GM21526 (cell line): ENCODE measurements around the gene KRTAP10-5.
"Not testable (repeated sequence)": the region's sequence is repeated elsewhere in the genome, so short reads cannot be mapped to it uniquely, and the experiment has no call there.

Experiments
- ATAC-seq: cut with Tn5 transposase; IDR thresholded peaks from one replicate; pipeline ENCODE4 v1.9.1; 2021; ENCODE audit warnings: moderate library complexity; ENCODE audit not compliant: unreplicated experiment, low FRiP score

The KRTAP10-5 gene

GRCh38 chr21:44611551-44611950 is 31.1 kb upstream of the KRTAP10-5 start:
- ATAC-seq = no peak

GRCh38 chr21:44610157-44610843 is 29.9 kb upstream of the KRTAP10-5 start:
- not testable (repeated sequence) for ATAC-seq

DNA sequence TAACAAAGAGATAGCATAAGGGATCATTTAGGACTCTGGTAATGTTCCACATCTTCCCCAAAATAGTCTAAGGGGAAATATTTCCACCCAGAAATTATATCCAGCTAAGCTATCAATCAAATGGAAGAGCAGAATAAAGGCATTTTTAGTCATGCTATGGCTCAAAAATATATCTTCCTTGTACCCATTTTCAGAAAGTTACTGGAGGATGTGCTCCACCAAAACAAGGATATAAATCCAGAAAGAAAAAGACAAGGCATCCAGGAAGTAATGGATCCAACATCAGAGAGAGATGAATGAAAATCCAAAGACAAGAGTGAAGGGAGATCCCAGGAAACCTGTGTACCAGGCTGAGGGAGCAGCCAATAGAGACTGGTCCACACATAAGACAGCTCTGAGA is 28.8 kb upstream of the KRTAP10-5 start:
- ATAC-seq = no peak

DNA sequence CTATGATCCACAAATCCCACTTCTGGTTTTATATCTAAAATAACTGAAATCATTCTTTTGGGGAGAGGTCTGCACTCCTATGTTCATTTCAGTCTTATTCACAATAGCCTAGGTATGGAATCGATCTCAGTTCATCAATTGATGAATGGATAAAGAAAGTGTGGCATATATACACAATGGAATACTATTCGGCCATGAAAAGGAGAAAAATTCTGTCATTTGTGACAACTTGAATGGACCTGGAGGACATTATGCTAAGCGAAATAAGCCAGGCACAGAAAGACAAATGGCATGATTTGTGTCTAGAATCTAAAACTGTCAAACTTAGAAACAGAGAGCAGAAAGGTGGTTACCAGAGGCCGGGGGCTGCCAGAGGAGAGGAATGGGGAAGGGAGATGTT is 26.1 kb upstream of the KRTAP10-5 start:
- no peak for ATAC-seq

DNA sequence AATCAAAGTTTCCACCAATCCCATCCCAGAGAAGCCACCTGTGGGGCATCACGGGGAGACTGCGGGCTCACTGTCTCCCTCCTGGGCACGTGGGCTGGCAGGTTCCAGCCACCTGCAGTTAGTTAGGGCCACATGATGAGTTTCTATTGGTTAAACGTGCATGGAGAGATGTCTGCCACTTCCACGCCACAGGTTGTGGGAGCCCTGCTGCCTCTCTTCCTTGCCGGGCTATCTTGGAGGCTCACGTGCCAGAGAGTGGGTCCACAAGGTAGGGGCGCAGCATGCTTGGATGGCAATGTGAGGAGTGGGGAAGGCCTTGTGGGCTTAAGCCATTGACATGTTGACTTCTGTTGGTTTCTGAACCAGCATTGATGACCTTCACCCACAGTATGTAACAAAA is 23.5 kb upstream of the KRTAP10-5 start:
- no peak for ATAC-seq

- ATAC-seq = no peak
Measured at GRCh38 chr21:44603109-44603875, 22.9 kb upstream of the KRTAP10-5 start.

DNA sequence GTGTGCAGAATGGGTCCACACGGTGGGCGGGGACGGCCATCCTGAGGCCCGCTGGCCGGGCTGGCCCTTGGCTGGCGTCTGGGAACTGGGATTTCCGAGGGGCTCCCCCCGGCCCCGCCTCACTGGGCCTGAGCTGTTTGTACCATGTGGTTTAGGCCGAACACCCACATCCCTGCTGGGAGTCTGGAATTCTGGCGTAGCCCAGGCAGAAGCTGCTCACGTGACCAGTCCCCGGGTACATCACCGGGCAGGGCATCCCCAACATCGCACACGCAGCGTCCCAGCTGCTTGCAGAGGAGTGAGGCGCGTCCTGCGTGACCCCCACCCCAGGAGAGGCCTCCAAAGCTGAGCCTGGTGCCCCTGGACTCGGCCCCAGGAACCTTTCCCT is 22.1 kb upstream of the KRTAP10-5 start:
- no peak for ATAC-seq

- no peak for ATAC-seq
Measured at GRCh38 chr21:44601596-44602462, 21.4 kb upstream of the KRTAP10-5 start.

DNA sequence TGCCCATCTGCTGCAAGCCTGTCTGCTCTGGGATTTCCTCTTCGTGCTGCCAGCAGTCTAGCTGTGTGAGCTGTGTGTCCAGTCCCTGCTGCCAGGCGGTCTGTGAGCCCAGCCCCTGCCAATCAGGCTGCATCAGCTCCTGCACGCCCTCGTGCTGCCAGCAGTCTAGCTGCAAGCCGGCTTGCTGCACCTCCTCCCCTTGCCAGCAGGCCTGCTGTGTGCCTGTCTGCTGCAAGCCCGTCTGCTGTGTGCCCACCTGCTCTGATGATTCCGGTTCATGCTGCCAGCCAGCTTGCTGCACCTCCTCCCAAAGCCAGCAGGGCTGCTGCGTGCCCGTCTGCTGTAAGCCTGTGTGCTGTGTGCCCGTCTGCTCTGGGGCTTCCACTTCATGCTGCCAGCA is 20.7 kb upstream of the KRTAP10-5 start:
- ATAC-seq = not testable (repeated sequence)

GRCh38 chr21:44600118-44600978 is 19.9 kb upstream of the KRTAP10-5 start, which contains the start of gene KRTAP10-7:
TSS of gene KRTAP10-7 (plus strand) at chr21:44600597. CDS start at chr21:44600622, 25 bp downstream.
- not testable (repeated sequence) for ATAC-seq

GRCh38 chr21:44599264-44600029 is 19.0 kb upstream of the KRTAP10-5 start:
- ATAC-seq = no peak

GRCh38 chr21:44598061-44598460 is 17.7 kb upstream of the KRTAP10-5 start:
- no peak for ATAC-seq

- ATAC-seq = no peak
Measured at GRCh38 chr21:44596068-44596725, 15.8 kb upstream of the KRTAP10-5 start.

DNA sequence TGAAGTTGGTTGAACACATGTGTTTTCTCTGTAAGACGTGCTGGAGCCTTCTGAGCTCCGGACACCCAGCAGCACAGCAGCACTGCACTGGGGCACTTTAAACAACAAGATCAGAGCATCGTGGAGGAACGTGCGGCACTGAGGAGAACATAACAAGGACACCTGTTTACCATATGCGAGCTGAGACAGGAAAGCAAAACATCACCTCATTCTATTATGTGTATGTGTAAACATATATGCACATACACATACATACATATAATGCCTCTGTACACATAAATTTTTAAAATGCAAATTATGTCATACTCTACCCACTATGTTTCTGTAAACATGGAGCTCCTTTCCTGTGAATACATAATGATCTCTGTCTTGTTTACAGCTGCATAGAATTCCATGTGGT is 15.1 kb upstream of the KRTAP10-5 start:
- ATAC-seq = no peak

DNA sequence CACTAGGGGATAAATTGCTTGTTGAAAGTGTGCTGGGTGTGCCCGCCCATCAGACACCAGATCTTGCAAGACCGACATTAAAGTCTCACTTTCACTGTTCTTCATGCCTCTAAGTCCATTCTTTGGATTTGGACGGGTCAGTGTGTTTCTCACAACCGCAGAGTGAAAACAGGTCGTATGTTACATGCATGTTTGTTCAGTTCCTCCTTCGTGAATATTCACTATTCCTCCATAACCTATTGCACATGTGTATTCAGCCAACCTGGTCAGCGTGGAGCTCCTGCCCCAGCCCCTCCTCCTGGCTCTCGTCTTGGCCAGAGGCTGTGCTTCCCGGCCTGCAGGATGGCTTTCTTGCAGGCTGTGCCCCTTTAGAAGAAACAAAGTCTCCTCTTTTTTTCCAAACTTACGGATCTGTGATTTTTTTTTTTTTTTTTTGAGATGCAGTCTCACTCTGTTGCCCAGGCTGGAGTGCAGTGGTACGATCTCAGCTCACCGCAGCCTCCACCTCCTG is 14.1 kb upstream of the KRTAP10-5 start:
- ATAC-seq = no peak

DNA sequence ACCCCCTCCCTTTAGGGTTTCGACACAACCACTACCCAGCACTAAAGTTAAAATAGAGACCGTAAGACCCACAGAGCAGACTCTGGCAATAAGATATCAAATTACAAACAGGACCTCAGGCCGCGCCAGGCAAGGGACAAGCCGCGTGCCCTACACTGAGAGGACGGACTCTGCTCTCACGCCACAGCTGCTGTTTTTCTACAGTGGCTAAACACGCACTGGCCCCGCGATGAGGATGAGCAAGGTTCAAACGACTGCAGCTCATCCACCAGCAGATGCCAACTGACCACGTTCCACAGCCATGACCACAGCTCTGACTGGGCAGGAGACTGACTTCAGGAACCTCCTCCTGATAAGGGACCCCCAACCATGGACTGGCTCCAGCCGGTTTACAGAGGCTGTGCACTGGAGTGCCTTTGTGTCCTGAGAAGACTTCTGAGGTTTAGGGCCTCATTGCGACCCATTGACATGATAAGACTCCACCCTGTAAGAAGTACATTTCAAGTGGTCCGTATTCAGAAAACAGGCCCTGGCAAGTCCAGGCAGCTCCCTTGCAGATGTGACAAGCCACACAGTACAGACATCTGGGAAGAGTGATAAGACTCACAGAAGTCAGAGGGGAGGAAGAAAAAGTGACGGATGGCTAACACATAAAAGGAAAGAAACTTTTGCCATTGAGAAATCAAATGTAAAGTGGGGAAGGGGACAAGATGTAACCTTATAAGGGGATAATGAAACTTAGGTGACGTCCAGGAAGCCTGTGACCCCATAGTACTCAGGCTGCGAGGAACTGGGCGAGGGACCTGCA is 13.4 kb upstream of the KRTAP10-5 start:
- ATAC-seq = no peak

- no peak for ATAC-seq
Measured at GRCh38 chr21:44592446-44593311, 12.3 kb upstream of the KRTAP10-5 start, which contains the start of gene KRTAP10-6. TSS of gene KRTAP10-6 (minus strand) at chr21:44592505. CDS start at chr21:44592484, 21 bp downstream.
